22Rv1 (cell line): Measurements from ENCODE around the gene PPP2R1B.
A peak's percentile ranks its signal among the peaks of the same experiment; 100 is the strongest.

Experiments
- H3K27ac ChIP-seq: fragments of 450-650 bp; 2 replicates; pipeline ENCODE4 v1.5.1; 2017
- ZFX ChIP-seq: fragments of 450-650 bp; IDR thresholded peaks from 2 replicates; pipeline ENCODE4 v1.6.1; 2017; ENCODE audit warnings: antibody characterized with exemption, borderline replicate concordance
- TF ChIP-seq, protein P1 (sequence below): fragments of 450-650 bp; IDR thresholded peaks from 2 replicates; pipeline ENCODE4 v1.5.1; 2017; ENCODE audit warnings: mild to moderate bottlenecking

Gene PPP2R1B

DNA sequence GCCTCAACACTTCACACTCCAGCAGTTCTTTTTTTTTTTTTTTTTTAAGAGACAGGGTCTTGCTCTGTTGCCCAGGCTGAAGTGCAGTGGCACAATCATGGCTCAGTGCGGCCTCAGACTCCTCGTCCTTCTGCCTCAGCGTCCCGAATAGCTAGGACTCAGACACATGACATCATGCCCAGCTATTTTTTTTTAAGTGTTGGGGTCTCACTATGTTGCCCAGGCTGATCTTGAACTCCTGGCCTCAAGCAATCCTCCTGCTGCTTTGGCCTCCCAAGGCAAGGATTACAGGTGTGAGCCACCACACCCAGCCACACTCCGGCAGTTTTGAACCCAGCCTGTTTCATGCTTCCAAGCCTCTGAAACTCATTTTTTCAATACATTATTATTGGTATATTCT lies 3.7 kb downstream of the PPP2R1B start:
- no peak overlapping the region for H3K27ac ChIP-seq
- TF ChIP-seq, protein P1, sequence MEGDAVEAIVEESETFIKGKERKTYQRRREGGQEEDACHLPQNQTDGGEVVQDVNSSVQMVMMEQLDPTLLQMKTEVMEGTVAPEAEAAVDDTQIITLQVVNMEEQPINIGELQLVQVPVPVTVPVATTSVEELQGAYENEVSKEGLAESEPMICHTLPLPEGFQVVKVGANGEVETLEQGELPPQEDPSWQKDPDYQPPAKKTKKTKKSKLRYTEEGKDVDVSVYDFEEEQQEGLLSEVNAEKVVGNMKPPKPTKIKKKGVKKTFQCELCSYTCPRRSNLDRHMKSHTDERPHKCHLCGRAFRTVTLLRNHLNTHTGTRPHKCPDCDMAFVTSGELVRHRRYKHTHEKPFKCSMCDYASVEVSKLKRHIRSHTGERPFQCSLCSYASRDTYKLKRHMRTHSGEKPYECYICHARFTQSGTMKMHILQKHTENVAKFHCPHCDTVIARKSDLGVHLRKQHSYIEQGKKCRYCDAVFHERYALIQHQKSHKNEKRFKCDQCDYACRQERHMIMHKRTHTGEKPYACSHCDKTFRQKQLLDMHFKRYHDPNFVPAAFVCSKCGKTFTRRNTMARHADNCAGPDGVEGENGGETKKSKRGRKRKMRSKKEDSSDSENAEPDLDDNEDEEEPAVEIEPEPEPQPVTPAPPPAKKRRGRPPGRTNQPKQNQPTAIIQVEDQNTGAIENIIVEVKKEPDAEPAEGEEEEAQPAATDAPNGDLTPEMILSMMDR: no peak
- TF ChIP-seq ZFX: no peak

DNA sequence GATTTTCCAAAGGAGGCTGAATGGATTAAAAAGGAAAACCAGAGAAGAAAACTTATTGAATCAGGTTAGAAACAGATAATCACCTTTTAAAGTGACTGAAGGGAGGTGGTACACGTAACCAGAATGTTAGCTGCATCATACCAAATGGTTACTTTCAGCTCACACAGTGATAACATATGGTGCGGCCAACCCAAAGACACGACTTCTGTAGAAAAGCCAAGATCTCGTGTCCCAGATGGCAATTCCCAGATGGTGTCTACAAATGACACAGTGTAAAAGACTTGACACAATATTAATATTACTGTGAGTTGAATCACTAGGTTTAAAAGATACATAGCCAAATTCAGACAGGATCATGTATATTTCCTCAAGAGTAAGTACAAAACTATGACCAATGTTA lies 5.2 kb downstream of the PPP2R1B start:
- no peak overlapping the region for H3K27ac ChIP-seq
- TF ChIP-seq, protein P1: no peak
- no peak for TF ChIP-seq ZFX

DNA sequence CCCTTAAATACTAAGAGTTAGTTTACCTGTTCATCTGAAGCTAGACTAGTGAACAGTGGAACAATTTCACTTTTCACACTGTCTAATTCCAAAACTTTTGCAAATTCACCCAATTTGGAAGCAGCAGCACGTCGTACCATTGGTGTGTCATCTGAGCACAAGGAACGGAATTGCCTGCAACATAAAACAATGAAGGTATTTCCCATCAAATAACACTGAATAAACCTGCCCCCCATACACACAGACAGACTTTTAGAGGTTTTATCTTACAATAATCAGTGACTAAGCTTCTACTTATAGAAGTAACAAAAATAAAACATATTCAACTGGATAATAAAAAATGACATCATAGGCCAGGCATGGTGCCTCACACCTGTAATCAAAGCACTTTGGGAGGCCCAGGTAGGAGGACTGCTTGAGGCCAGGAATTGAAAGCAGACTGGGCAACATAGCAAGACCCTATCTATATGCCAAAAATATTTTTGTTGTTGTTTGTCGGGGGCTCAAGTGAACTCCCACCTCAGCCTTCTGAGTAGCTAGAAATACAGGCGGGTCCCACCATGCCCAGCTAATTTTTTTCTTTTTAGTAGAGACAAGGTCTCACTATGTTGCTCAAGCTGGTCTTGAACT lies 6.3 kb downstream of the PPP2R1B start:
- TF ChIP-seq ZFX: no peak
- TF ChIP-seq, protein P1: no peak
- H3K27ac ChIP-seq: no peak overlapping the region

DNA sequence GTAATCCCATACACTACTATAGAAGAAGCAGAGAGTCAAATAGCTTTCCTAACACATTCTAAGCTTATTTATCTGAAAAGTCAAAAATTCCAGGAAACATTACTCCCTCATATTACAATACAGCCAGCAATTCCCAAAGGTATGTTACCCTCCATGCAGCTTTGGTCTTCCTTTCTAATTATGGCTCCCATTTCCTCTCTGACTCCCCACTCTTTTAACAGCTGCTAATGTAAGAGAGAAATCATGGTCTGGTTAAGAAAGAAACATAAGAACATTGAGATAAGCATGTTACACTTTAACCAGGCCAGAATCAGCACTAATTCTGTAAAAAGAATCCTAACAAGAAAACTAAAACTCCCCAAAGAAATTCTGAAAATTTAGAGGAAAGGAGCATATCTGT lies 6.8 kb downstream of the PPP2R1B start:
- no peak overlapping the region for H3K27ac ChIP-seq
- TF ChIP-seq, protein P1: no peak
- TF ChIP-seq ZFX: no peak

DNA sequence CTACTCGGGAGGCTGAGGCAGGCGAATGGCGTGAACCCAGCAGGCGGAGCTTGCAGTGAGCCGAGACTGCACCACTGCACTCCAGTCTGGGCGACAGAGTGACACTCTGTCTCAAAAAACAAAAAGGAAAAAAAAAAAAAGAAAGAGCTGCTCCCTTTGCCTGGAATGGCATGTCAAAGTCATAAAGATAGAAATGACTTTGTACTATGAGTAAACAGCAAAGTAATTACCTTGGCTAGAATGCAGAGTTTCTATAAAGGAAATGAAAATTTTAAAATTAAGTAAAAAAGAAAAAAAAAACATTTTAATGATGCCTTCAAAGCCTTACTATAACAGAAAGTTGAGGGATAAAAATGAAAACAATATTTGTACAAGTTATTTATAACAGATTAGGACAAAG lies 10.1 kb downstream of the PPP2R1B start:
- no peak for TF ChIP-seq ZFX
- TF ChIP-seq, protein P1: no peak
- H3K27ac ChIP-seq: no peak overlapping the region

DNA sequence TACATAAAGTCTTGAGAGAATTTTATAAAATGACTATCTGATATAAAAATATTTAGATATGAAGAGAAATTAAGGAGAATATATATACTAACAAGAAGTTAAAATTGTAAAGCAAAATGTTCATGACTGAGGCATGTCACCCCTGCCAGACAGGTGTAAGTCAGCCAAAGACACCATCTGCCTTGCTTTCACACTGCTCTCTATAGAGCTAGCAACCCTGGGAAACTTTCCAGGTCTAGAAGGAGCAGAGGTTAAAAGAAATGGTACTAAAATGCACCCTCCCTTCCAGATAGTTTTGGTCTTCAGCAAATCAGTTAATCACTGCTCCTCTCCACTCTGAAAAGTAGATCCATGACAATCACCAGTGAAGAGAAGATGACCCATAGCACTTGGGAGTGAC lies 16.5 kb downstream of the PPP2R1B start:
- TF ChIP-seq, protein P1: no peak
- no peak overlapping the region for H3K27ac ChIP-seq

DNA sequence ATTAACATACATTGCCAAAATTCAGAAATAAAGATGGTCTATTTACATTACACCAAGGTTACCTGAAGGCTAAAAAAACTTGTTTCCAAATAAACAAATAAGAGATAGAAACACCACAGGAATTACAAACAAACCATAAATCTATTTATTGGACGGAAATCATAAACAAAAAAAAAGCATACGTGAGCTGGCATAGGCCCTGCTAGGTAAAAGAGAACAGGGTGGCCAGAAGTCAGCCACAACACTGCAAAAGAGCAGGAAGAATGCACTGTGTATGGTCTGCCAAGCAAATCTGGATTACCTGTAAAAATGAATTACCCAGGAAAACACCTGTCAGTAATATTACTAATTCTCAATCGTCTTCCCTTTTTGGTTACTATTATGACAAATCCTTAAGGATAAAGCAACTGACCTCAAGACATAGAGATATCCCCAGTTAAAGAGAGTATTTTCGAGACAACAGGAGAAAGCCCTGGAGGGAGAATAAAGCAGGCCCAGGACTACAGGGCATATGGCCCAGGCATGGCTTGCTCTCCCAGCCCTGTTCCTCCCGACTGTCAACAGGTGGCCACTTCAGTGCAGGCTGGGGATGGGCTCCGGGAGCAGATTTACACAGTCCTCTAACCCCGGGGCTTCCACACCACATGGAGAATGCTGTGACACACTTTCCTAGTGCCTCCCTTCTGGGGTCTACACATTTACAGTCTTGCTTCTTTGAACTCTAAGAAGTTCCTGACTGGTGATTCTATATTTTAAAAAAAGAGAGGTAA lies 18.0 kb downstream of the PPP2R1B start:
- peak overlapping the region; percentile 42 for H3K27ac ChIP-seq
- TF ChIP-seq ZFX: no peak
- TF ChIP-seq, protein P1: no peak
